Measurements from ENCODE around the gene GRID2IP.
A peak's percentile ranks its signal among the peaks of the same experiment; 100 is the strongest.
"Not testable (repeated sequence)": the region's sequence is repeated elsewhere in the genome, so short reads cannot be mapped to it uniquely, and the experiment has no call there.

The GRID2IP gene

GRCh38 chr7:6481445-6481844 is 69.8 kb downstream of the GRID2IP start:
- no peak for DNase-seq

DNA sequence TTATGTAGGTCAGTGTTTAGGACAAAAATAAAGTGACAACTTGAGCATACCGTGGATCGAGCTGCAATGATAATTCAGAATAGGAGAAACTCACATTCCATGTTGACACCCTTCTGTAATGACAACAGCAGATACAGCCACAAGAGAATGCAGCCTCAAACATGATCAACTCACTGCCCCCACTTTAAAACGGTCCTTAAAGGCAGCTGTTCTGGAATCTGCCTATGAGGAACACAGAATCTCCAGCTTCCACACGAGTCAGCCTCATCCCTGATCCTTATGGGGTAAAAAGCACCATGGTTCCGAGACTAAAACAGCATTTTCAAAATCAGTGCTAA is 71.0 kb downstream of the GRID2IP start:
- DNase-seq = no peak

DNA sequence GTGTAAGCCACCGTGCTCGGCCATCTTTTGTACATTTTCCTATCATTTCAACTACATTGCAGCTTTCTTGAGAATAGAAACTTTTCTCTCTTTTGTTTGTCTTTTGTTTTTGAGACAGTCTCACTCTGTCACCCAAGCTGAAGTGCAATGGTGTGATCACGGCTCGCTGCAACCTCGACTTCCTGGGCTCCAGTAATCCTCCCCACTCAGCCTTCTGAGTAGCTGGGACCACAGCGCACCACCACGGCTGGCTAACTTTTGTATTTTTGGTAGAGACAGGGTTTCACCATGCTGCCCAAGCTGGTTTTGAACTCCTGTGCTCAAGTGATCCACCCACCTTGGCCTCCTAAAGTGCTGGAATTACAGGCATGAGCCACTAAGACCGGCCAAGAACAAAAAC is 72.2 kb downstream of the GRID2IP start:
- DNase-seq = no peak

GRCh38 chr7:6478186-6478585 is 73.1 kb downstream of the GRID2IP start:
- no peak for DNase-seq

GRCh38 chr7:6477318-6477660 is 74.0 kb downstream of the GRID2IP start:
- DNase-seq = no peak

GRCh38 chr7:6476596-6477317 is 74.5 kb downstream of the GRID2IP start:
- DNase-seq = no peak

DNA sequence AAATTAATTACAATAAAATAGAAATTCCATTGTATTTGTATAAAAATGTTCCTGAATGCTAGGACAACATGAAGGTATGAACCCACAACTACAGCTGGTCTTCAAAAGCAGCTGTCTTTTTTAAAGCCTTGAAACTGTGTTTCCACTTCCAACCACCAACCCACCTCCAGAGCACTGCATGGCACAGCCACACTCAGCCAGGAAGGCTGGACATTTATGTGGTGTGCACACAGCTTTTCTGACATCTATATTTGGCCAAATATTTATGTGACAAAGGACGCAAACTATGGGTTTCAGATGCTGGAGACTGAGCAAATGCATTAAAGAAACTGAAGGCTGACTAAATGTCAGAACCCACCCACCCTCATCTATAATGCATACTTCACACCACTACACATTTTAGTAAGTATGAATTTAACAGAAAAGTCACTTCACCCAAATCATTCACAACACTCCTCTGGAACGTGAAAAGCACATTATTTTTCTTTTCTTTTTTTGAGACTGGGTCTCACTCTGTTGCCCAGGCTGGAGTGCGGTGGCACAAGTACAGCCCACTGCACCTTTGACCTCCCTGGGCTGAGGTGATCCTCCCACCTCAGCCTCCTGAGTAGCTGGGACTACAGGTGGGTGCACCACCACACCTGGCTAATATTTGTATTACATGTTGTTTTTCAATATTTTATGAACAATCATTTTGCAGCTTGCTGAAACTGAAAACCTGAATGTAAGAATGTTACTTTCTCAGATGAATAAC is 75.7 kb downstream of the GRID2IP start:
- DNase-seq = no peak

DNA sequence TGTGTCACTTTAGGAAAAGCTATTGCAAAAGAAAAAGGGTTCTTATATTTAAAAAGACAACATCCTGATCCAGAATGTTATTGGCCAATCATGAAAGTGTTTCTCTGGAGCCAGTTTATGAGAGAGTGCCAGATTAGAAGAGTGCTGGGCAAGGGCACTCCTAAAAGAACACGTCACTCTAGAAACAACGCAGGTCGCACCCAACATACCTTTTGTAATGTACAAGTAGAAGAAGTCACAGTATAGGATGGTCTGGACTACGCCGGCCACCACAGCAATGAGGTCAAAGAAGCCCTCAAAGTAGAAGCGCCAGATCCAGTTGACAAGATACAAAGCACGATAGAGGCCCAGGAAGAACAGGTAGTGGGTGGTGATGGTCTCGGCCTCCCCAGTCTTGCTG is 85.4 kb downstream of the GRID2IP start:
- DNase-seq = no peak

GRCh38 chr7:6463609-6464008 is 87.7 kb downstream of the GRID2IP start:
- not testable (repeated sequence) for DNase-seq

GRCh38 chr7:6461946-6462550 is 89.2 kb downstream of the GRID2IP start:
- no peak for DNase-seq

GRCh38 chr7:6460990-6461584 is 90.2 kb downstream of the GRID2IP start:
- DNase-seq = no peak

- DNase-seq = no peak
Observed at GRCh38 chr7:6460303-6460702, 91.0 kb downstream of the GRID2IP start.

DNA sequence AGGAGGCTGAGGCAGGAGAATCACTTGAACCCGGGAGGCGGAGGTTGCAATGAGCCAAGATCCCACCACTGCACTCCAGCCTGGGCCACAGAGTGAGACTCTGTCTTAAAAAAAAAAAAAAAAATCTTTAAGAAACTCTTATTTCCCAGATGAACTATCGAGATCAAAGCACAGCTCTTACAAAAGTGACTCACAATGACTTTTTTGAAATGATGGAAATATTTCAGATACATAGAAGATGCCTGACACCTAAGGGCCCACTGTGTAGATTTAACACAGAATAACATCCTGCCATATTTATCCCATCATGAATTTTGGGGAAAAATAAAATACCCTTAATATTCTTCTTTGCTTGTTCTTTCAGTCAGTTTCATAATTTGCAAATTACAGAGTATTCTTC is 92.6 kb downstream of the GRID2IP start:
- DNase-seq = not testable (repeated sequence)

DNA sequence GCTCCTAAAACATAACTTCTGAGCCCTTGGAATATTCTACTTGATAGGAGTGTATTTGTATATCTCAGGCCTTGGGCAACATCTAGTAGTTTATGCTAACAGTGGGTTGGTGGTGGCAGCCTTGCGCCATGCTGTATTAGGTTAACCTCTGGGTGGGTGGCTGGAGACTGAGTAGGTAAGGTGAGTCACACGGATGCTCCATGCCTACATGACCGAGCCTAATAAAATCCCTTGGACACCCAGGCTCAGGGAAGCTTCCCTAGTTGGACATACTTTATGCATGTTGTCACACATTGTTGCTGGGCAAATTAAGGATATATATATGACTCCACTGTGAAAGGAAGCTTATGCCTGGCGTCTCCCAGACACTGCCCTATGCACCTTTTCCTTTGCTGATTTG is 97.5 kb downstream of the GRID2IP start:
- DNase-seq = no peak

- DNase-seq = no peak
Observed at GRCh38 chr7:6451224-6451705, 100.0 kb downstream of the GRID2IP start.

DNA sequence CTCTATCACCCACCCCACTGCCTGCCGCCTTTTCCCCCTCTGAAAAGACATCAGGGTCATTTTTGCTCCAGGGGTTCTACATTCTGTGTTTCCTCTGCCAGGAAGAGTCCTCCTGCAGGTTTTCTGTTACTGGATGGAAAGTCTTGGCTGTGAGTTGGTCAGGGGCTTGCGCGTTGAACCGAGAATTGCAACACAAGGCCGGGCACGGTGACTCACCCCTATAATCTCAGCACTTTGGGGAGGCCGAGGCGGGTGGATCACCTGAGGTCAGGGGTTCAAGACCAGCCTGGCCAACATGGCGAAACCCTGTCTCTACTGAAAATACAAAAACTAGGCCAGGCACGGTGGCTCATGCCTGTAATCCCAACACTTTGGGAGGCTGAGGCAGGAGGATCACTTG is 100.7 kb downstream of the GRID2IP start:
- not testable (repeated sequence) for DNase-seq

- not testable (repeated sequence) for DNase-seq
Observed at GRCh38 chr7:6449884-6450283, 101.4 kb downstream of the GRID2IP start.

DNA sequence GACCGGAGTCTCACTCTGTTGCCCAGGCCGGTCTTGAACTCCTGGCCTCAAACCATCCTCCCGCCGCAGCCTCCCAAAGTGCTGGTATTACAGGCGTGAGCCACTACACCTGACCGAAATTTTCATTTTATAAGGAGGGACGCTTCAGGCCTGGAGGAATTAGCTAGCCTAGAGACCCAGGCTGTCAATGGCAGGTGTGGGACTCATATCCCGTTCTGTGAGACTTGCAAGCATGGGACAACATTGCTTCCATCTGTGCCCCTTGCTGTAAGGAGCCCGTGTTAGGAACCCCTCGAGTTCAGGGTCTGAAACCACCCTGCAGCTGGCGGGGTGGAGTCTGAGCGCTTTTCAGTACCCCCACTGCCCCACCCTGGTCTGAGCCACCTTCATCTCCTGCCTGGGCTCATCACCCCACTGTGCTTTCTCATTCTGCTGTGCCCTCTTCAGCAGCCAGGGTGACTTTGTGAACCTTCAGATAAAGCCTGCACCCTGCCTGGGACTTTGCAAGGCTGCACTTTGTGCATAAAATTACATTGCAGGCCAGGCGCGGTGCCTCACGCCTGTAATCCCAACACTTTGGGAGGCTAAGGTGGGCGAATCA is 102.2 kb downstream of the GRID2IP start:
- DNase-seq = no peak

GRCh38 chr7:6447581-6448199 is 103.6 kb downstream of the GRID2IP start, which contains the start of gene DAGLB:
DAGLB (minus strand) TSS chr7:6447954; CDS start chr7:6447842, 112 bp downstream.
- peak; percentile 84 to 94 for DNase-seq

All from SHP77 (cell line).